GM23338 (cell line): ENCODE data around the gene NTNG1. TPM values are rescaled to one million over a fixed set of nuclear protein-coding genes. Genes with fewer than 3 reads are reported as not detected.
A peak's percentile ranks its signal among the peaks of the same experiment; 100 is the strongest.

Experiments
- ATAC-seq: fragments of 200-7000 bp; cut with Tn5 transposase; 3 replicates; pipeline ENCODE4 v1.9.1; 2020
- DNase-seq: peaks from one replicate; pipeline ENCODE4 v3.0.0-alpha.2; 2015; ENCODE audit warnings: low spot score
- H2AFZ ChIP-seq: fragments of 200-600 bp; sonication (generic); 2 replicates; pipeline ENCODE4 v1.8.0; 2016; ENCODE audit warnings: antibody characterized with exemption, mild to moderate bottlenecking, moderate library complexity
- H3F3A ChIP-seq: fragments of 200-600 bp; sonication (generic); replicated peaks from 2 replicates; pipeline ENCODE4 v1.8.0; 2017; ENCODE audit warnings: antibody characterized with exemption, mixed run types, low read depth
- H3K27ac ChIP-seq: fragments of 200-600 bp; sonication (generic); 2 replicates; pipeline ENCODE4 v1.6.1; 2016; ENCODE audit warnings: low read depth
- H3K27me3 ChIP-seq: fragments of 200-600 bp; sonication (generic); 2 replicates; pipeline ENCODE4 v1.8.0; 2016; ENCODE audit warnings: mild to moderate bottlenecking, mixed run types, moderate library complexity; ENCODE audit not compliant: insufficient read depth
- H3K36me3 ChIP-seq: fragments of 200-600 bp; sonication (generic); 2 replicates; pipeline ENCODE4 v1.8.0; 2016; ENCODE audit warnings: mild to moderate bottlenecking; ENCODE audit not compliant: insufficient read depth
- H3K4me1 ChIP-seq: fragments of 200-600 bp; sonication (generic); 2 replicates; pipeline ENCODE4 v1.8.0; 2016; ENCODE audit warnings: mild to moderate bottlenecking, moderate library complexity; ENCODE audit not compliant: insufficient read depth
- H3K4me2 ChIP-seq: fragments of 200-600 bp; sonication (generic); 2 replicates; pipeline ENCODE4 v1.7.1; 2017; ENCODE audit warnings: mixed run types
- H3K4me3 ChIP-seq: fragments of 200-600 bp; sonication (generic); 2 replicates; pipeline ENCODE4 v1.6.1; 2016; ENCODE audit warnings: mixed run types
- H3K79me2 ChIP-seq: fragments of 200-600 bp; sonication (generic); replicated peaks from 2 replicates; pipeline ENCODE4 v1.8.0; 2017; ENCODE audit warnings: mild to moderate bottlenecking; ENCODE audit not compliant: insufficient read depth
- H3K9me2 ChIP-seq: fragments of 200-600 bp; sonication (generic); 2 replicates; pipeline ENCODE4 v1.8.0; 2017; ENCODE audit not compliant: insufficient read depth
- H4K20me1 ChIP-seq: fragments of 200-600 bp; sonication (generic); replicated peaks from 2 replicates; pipeline ENCODE4 v1.8.0; 2017; ENCODE audit warnings: mild to moderate bottlenecking; ENCODE audit not compliant: insufficient read depth
- H3K27ac Mint-ChIP-seq: 2 replicates; pipeline ENCODE4 v1.8.0; 2020; ENCODE audit warnings: inconsistent platforms, mild to moderate bottlenecking, moderate library complexity, mixed read lengths
- H3K27me3 Mint-ChIP-seq: 3 replicates; pipeline ENCODE4 v1.8.0; 2022; ENCODE audit warnings: low read depth, mild to moderate bottlenecking, moderate library complexity, mixed read lengths, inconsistent platforms; ENCODE audit not compliant: insufficient read depth, poor library complexity
- H3K36me3 Mint-ChIP-seq: 3 replicates; pipeline ENCODE4 v1.8.0; 2021; ENCODE audit warnings: low read depth, mild to moderate bottlenecking, inconsistent platforms, moderate library complexity, mixed read lengths
- H3K4me1 Mint-ChIP-seq: 3 replicates; pipeline ENCODE4 v1.8.0; 2020; ENCODE audit warnings: mild to moderate bottlenecking, inconsistent platforms, mixed read lengths
- H3K4me3 Mint-ChIP-seq: 3 replicates; pipeline ENCODE4 v1.8.0; 2021; ENCODE audit warnings: moderate library complexity, mild to moderate bottlenecking, inconsistent platforms, mixed read lengths
- H3K9me3 Mint-ChIP-seq: 3 replicates; pipeline ENCODE4 v1.8.0; 2020; ENCODE audit warnings: moderate library complexity, mild to moderate bottlenecking, inconsistent platforms, mixed read lengths
- CREB1 ChIP-seq: fragments of 250-450 bp; sonication (Bioruptor Pico); IDR thresholded peaks from 2 replicates; pipeline ENCODE4 v1.5.0; 2020; ENCODE audit warnings: low read depth, mild to moderate bottlenecking, moderate library complexity
- CTCF ChIP-seq, 2 experiments: fragments of 200-600 bp in 1 of 2; sonication (generic) in 1 of 2; conservative IDR thresholded peaks; 2 replicates each; pipeline versions ENCODE4 v1.5.1 to v1.6.1; 2016 to 2017; ENCODE audit warnings: antibody characterized with exemption in 2 of 2, low read depth in 2 of 2, mild to moderate bottlenecking in 2 of 2, moderate library complexity in 1 of 2
- ETS1 ChIP-seq: IDR thresholded peaks from 2 replicates; pipeline ENCODE4 v1.6.1; 2016; ENCODE audit warnings: antibody characterized with exemption
- EZH2 ChIP-seq: fragments of 200-600 bp; sonication (generic); IDR thresholded peaks from one replicate; pipeline ENCODE4 v1.8.0; 2017; ENCODE audit warnings: antibody characterized with exemption, mild to moderate bottlenecking, low read depth; ENCODE audit not compliant: unreplicated experiment
- EZH2phosphoT487 ChIP-seq: fragments of 200-600 bp; sonication (generic); IDR thresholded peaks from one replicate; pipeline ENCODE4 v1.8.1; 2018; ENCODE audit warnings: antibody characterized with exemption; ENCODE audit not compliant: unreplicated experiment
- JUNB ChIP-seq: IDR thresholded peaks from one replicate; pipeline ENCODE4 v1.6.1; 2016; ENCODE audit warnings: antibody characterized with exemption; ENCODE audit not compliant: unreplicated experiment
- NANOG ChIP-seq: IDR thresholded peaks from 2 replicates; pipeline ENCODE4 v1.6.1; 2016; ENCODE audit warnings: antibody characterized with exemption, borderline replicate concordance
- STAT1 ChIP-seq: IDR thresholded peaks from one replicate; pipeline ENCODE4 v1.6.1; 2016; ENCODE audit warnings: antibody characterized with exemption; ENCODE audit not compliant: unreplicated experiment
- ZNF331 ChIP-seq: fragments of 250-450 bp; sonication (Bioruptor Pico); IDR thresholded peaks from 2 replicates; pipeline ENCODE4 v1.5.0; 2020; ENCODE audit warnings: low read depth, mild to moderate bottlenecking, moderate library complexity
- ZNF462 ChIP-seq: fragments of 250-450 bp; sonication (Bioruptor Pico); IDR thresholded peaks from 2 replicates; pipeline ENCODE4 v1.5.0; 2020; ENCODE audit warnings: mild to moderate bottlenecking, moderate library complexity
- polyA plus RNA-seq: library from polyadenylated mRNA; unstranded; fragments of >200 nt; fragmentation: Nextera tagmentation; extraction: Ambion mirVana; gene quantifications from 2 replicates; pipeline ENCODE4 v1.2.1, GENCODE V29; 2016
- total RNA-seq: library from RNA; depleted of rRNA; stranded (reverse); fragments of >200 nt; shearing (Covaris generic); gene quantifications from 2 replicates; pipeline ENCODE4 v1.2.3, GENCODE V29; 2014

NTNG1 gene
- total and polyA plus RNA-seq, 2 experiments from 2014 or later = 7.2 to 10.3 TPM

GRCh38 chr1:107110326-107110725 lies 30.5 kb upstream of the NTNG1 start:
- peaks cover 13% of the 10 kb centered on the region for H3K4me1 Mint-ChIP-seq
- H3K4me1 ChIP-seq = peaks cover 15% of the 10 kb centered on the region
- H3K27ac Mint-ChIP-seq = peak overlapping the region; percentile 5; the same call in 1 of the 2 replicates
- H3K79me2 ChIP-seq = no peaks in the 10 kb centered on the region
- ATAC-seq = no peak
- H3K36me3 Mint-ChIP-seq = no peaks in the 10 kb centered on the region
- H3K27me3 Mint-ChIP-seq = peaks cover 3% of the 10 kb centered on the region
- H2AFZ ChIP-seq = peak overlapping the region; percentile 20; the same call in 1 of the 2 replicates
- H4K20me1 ChIP-seq = no peaks in the 10 kb centered on the region
- no peak overlapping the region for H3K4me3 ChIP-seq
- H3K9me3 Mint-ChIP-seq = no peaks in the 10 kb centered on the region
- DNase-seq = peak; percentile 8
- no peaks in the 10 kb centered on the region for H3K36me3 ChIP-seq
- H3K9me2 ChIP-seq = 0 out of 2 replicates have a peak, but pooled peaks cover 2% of the 10 kb centered on the region
- no peak overlapping the region for H3K27ac ChIP-seq
- H3F3A ChIP-seq = no peaks in the 10 kb centered on the region
- H3K4me2 ChIP-seq = no peak overlapping the region
- H3K27me3 ChIP-seq = no peaks in the 10 kb centered on the region
- TF ChIP-seq CREB1 (CRISPR knock-in tag) (no peak), STAT1 (no peak), NANOG (no peak), ZNF462 (CRISPR knock-in tag) (no peak)
- H3K4me3 Mint-ChIP-seq = no peak overlapping the region

- H3K4me1 ChIP-seq = no peaks in the 10 kb centered on the region
- H2AFZ ChIP-seq = no peak overlapping the region
- no peak overlapping the region for H3K27ac ChIP-seq
- H3K36me3 ChIP-seq = no peaks in the 10 kb centered on the region
- no peak for DNase-seq
- H3K4me3 ChIP-seq = no peak overlapping the region
- ATAC-seq = no peak
- no peaks in the 10 kb centered on the region for H3K27me3 ChIP-seq
- H4K20me1 ChIP-seq = no peaks in the 10 kb centered on the region
- 0 out of 2 replicates have a peak, but pooled peaks cover 10% of the 10 kb centered on the region for H3K9me2 ChIP-seq
- H3K4me3 Mint-ChIP-seq = no peak overlapping the region
- no peaks in the 10 kb centered on the region for H3K27me3 Mint-ChIP-seq
- H3K9me3 Mint-ChIP-seq = no peaks in the 10 kb centered on the region
- H3K27ac Mint-ChIP-seq = no peak overlapping the region
- no peaks in the 10 kb centered on the region for H3K79me2 ChIP-seq
- H3K4me2 ChIP-seq = no peak overlapping the region
- no peaks in the 10 kb centered on the region for H3K36me3 Mint-ChIP-seq
- H3K4me1 Mint-ChIP-seq = no peaks in the 10 kb centered on the region
- H3F3A ChIP-seq = no peaks in the 10 kb centered on the region
- TF ChIP-seq EZH2phosphoT487 = no peak
- TF ChIP-seq EZH2 = no peak
- no peak for TF ChIP-seq NANOG
- TF ChIP-seq ETS1 = no peak
- no peak for TF ChIP-seq JUNB
- no peak for TF ChIP-seq STAT1
- no peak for TF ChIP-seq CTCF (conservative IDR thresholded peaks at IDR 0.05; ENCODE audit: low read depth in 2 of 2)
- no peak for TF ChIP-seq ZNF331 (CRISPR knock-in tag)
Measured at GRCh38 chr1:107116306-107116790, 24.5 kb upstream of the NTNG1 start.
